ENCODE measurements around the gene EPHB2.

The EPHB2 gene

DNA sequence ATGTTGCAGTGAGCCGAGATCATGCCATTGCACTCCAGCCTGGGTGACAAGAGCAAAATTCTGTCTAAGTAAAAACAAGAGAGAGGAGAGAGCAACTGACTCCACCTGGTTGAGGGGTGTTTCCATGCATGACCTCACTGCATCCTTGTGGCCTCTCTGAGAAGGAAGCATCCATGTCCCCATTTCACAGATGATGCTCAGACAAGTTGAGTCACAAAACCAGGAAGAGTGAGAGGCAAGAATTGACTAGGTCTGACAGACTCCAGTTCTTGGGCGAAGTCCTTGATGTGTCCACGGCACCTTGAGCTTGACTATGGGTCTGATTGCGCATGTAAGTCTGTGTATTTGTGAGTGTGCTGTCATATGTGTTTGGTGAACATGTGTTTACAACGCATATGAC, 156.2 kb downstream of the EPHB2 start:
- Histone ChIP-seq H3K4me1 (ENCODE audit: control insufficient read depth, insufficient read depth, low read depth, low read length) (peaks cover 18% of the 10 kb centered on the region), H3K4ac (ENCODE audit: low read depth in 1 of 2, low read length in 2 of 2) (no peak overlapping the region), H4K91ac (ENCODE audit: low read length) (no peak overlapping the region), H2AFZ (ENCODE audit: low read depth, low read length) (no peak overlapping the region), H3K79me1 (replicated peaks; ENCODE audit: low read length, poor library complexity, severe bottlenecking) (peaks cover 28% of the 10 kb centered on the region), H4K8ac (ENCODE audit: low read length) (no peak overlapping the region), H2BK120ac (ENCODE audit: low read depth, low read length) (no peak overlapping the region), H3K9ac (ENCODE audit: low read length) (no peak overlapping the region), H3K9me3 (ENCODE audit: control insufficient read depth, low read length) (peaks cover 6% of the 10 kb centered on the region), H2BK12ac (ENCODE audit: low read length in 2 of 2) (no peak overlapping the region), H3K36me3 (ENCODE audit: control insufficient read depth in 1 of 2, insufficient read depth in 2 of 2, low read depth in 1 of 2, low read length in 2 of 2) (peaks cover 0 to 69% of the 10 kb centered on the region in 2 experiments), H3K4me3 (ENCODE audit: insufficient read depth in 1 of 2, low read depth in 1 of 2, low read length in 2 of 2) (no peak overlapping the region), H3K18ac (ENCODE audit: low read depth in 1 of 2, low read length in 2 of 2) (no peak overlapping the region), H3K14ac (ENCODE audit: low read length in 2 of 2) (no peak overlapping the region), H2BK15ac (ENCODE audit: low read depth, poor library complexity, severe bottlenecking) (no peak overlapping the region), H2BK5ac (ENCODE audit: low read depth, low read length, poor library complexity, severe bottlenecking) (no peak overlapping the region), H3K27ac (ENCODE audit: low read length, poor library complexity, severe bottlenecking) (no peak overlapping the region), H2AK5ac (ENCODE audit: low read length, severe bottlenecking) (no peak overlapping the region), H3K27me3 (ENCODE audit: control insufficient read depth in 1 of 2, insufficient read depth in 1 of 2, low read length in 2 of 2) (peaks cover 0 to 20% of the 10 kb centered on the region in 2 experiments), H3K4me2 (ENCODE audit: low read length, poor library complexity, severe bottlenecking) (no peak overlapping the region), H3K23ac (ENCODE audit: low read length in 2 of 2) (no peak overlapping the region)
- WGBS, result 99% methylated on average over 5 of the region's 5 CpGs
- DNase-seq, result no peak

DNA sequence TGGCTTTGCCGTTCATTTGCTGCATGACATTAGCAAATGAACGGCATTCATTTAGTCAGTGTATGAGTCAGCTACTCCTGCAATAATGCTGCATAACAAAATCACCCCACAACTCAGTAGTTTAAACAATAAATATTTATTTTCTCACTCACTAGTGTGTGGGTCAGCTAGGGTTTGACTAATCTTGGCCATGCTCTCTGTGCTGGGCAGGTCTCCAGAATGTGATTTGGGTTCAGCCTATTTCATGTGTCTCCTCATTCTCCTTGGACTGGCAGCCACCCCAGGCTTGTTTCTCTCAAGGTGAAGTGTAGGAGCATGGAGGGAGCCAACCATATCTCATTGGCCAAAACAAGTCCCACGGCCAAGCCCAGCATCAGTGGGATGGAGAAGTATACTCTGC, 157.7 kb downstream of the EPHB2 start:
- Histone ChIP-seq H2BK15ac (ENCODE audit: low read depth, poor library complexity, severe bottlenecking) (no peak overlapping the region), H3K27ac (ENCODE audit: low read length, poor library complexity, severe bottlenecking) (no peak overlapping the region), H4K91ac (ENCODE audit: low read length) (no peak overlapping the region), H3K23ac (ENCODE audit: low read length in 2 of 2) (no peak overlapping the region), H2BK5ac (ENCODE audit: low read depth, low read length, poor library complexity, severe bottlenecking) (no peak overlapping the region), H3K9ac (ENCODE audit: low read length) (no peak overlapping the region), H3K4ac (ENCODE audit: low read depth in 1 of 2, low read length in 2 of 2) (no peak overlapping the region), H3K27me3 (ENCODE audit: control insufficient read depth in 1 of 2, insufficient read depth in 1 of 2, low read length in 2 of 2) (peaks cover 0 to 25% of the 10 kb centered on the region in 2 experiments), H3K14ac (ENCODE audit: low read length in 2 of 2) (no peak overlapping the region), H2BK12ac (ENCODE audit: low read length in 2 of 2) (no peak overlapping the region), H3K79me1 (replicated peaks; ENCODE audit: low read length, poor library complexity, severe bottlenecking) (peaks cover 21% of the 10 kb centered on the region), H2AFZ (ENCODE audit: low read depth, low read length) (no peak overlapping the region), H4K8ac (ENCODE audit: low read length) (no peak overlapping the region), H3K9me3 (ENCODE audit: control insufficient read depth, low read length) (peaks cover 6% of the 10 kb centered on the region), H3K18ac (ENCODE audit: low read depth in 1 of 2, low read length in 2 of 2) (no peak overlapping the region), H3K4me1 (ENCODE audit: control insufficient read depth, insufficient read depth, low read depth, low read length) (peaks cover 25% of the 10 kb centered on the region), H3K4me2 (ENCODE audit: low read length, poor library complexity, severe bottlenecking) (no peak overlapping the region), H3K4me3 (ENCODE audit: insufficient read depth in 1 of 2, low read depth in 1 of 2, low read length in 2 of 2) (no peak overlapping the region), H2BK120ac (ENCODE audit: low read depth, low read length) (no peak overlapping the region), H3K36me3 (ENCODE audit: control insufficient read depth in 1 of 2, insufficient read depth in 2 of 2, low read depth in 1 of 2, low read length in 2 of 2) (peaks cover 0 to 62% of the 10 kb centered on the region in 2 experiments), H2AK5ac (ENCODE audit: low read length, severe bottlenecking) (no peak overlapping the region)
- WGBS, result 94% methylated on average over 3 of the region's 3 CpGs
- DNase-seq, result no peak

DNA sequence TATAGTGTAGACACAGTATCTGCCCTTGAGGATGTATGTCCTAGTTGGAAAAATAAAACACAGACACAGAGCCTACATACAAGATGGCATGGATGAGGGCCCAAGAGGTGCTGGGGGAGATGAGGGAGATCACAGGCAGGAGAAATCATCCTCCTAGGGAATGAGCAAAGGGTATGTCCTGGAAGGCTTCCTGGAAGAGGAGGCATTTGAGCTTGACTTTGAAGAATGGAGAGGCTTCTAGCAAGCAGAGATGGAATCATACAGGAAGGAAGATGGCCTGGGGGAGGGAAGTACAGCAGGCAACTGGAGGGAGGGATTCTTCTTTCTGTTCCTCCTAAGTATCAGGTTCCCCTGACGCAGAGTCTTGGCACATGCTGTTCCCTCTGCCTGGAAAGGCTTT, 158.7 kb downstream of the EPHB2 start:
- Histone ChIP-seq H3K4me2 (ENCODE audit: low read length, poor library complexity, severe bottlenecking) (no peak overlapping the region), H3K27me3 (ENCODE audit: control insufficient read depth in 1 of 2, insufficient read depth in 1 of 2, low read length in 2 of 2) (peaks cover 0 to 28% of the 10 kb centered on the region in 2 experiments), H3K14ac (ENCODE audit: low read length in 2 of 2) (no peak overlapping the region), H4K91ac (ENCODE audit: low read length) (no peak overlapping the region), H2BK120ac (ENCODE audit: low read depth, low read length) (no peak overlapping the region), H3K4me1 (ENCODE audit: control insufficient read depth, insufficient read depth, low read depth, low read length) (peaks cover 30% of the 10 kb centered on the region), H2BK5ac (ENCODE audit: low read depth, low read length, poor library complexity, severe bottlenecking) (no peak overlapping the region), H2BK12ac (ENCODE audit: low read length in 2 of 2) (no peak overlapping the region), H4K8ac (ENCODE audit: low read length) (no peak overlapping the region), H3K9ac (ENCODE audit: low read length) (no peak overlapping the region), H3K4ac (ENCODE audit: low read depth in 1 of 2, low read length in 2 of 2) (no peak overlapping the region), H2BK15ac (ENCODE audit: low read depth, poor library complexity, severe bottlenecking) (no peak overlapping the region), H3K23ac (ENCODE audit: low read length in 2 of 2) (no peak overlapping the region), H3K18ac (ENCODE audit: low read depth in 1 of 2, low read length in 2 of 2) (no peak overlapping the region), H3K79me1 (replicated peaks; ENCODE audit: low read length, poor library complexity, severe bottlenecking) (peaks cover 21% of the 10 kb centered on the region), H3K9me3 (ENCODE audit: control insufficient read depth, low read length) (peaks cover 12% of the 10 kb centered on the region), H3K27ac (ENCODE audit: low read length, poor library complexity, severe bottlenecking) (no peak overlapping the region), H2AFZ (ENCODE audit: low read depth, low read length) (no peak overlapping the region), H3K36me3 (ENCODE audit: control insufficient read depth in 1 of 2, insufficient read depth in 2 of 2, low read depth in 1 of 2, low read length in 2 of 2) (peaks cover 0 to 61% of the 10 kb centered on the region in 2 experiments), H2AK5ac (ENCODE audit: low read length, severe bottlenecking) (no peak overlapping the region), H3K4me3 (ENCODE audit: insufficient read depth in 1 of 2, low read depth in 1 of 2, low read length in 2 of 2) (no peak overlapping the region)
- DNase-seq, result no peak
- 90% methylated on average over 1 of the region's 1 CpG for whole genome bisulfite sequencing

DNA sequence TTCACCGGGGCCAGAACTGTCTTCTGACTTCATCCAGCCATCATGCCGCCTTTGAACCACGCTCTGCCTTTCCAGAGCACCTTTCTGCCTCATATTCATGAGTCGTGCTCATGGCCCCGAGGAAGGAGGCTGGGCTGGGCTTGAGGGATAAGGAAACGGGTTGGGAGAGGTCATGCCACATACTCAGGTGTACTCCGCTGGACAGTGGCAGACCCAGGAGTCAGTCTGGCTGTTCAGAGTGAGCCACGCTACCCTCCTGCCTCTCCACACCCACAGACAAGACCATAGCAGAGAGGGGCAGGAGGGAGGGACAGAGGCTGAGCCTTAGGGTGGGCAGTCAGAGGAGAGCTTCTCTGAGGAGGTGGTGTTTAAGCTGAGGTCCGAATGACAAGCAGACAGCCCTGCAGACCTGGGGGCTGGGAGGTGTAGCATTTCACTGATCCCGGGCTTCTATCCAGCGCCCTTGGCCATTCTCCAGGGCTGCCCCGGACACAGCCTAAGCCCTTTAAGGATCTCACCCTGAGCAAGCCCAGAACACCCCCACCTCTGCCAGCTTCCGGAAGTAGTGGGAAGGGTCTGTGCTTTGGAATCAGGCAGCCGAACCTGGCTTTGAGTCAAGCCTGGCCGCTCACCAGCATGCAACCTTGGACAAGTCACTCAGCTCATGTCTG, 159.7 kb downstream of the EPHB2 start:
- H2BK12ac ChIP-seq (ENCODE audit: low read length in 2 of 2), result no peak overlapping the region
- H3K4me3 ChIP-seq (ENCODE audit: insufficient read depth in 1 of 2, low read depth in 1 of 2, low read length in 2 of 2), result no peak overlapping the region
- H3K9ac ChIP-seq (ENCODE audit: low read length), result no peak overlapping the region
- no peak overlapping the region for H2AFZ ChIP-seq (ENCODE audit: low read depth, low read length)
- H3K36me3 ChIP-seq (ENCODE audit: control insufficient read depth in 1 of 2, insufficient read depth in 2 of 2, low read depth in 1 of 2, low read length in 2 of 2), result peaks cover 0 to 59% of the 10 kb centered on the region in 2 experiments
- no peak overlapping the region for H3K4ac ChIP-seq (ENCODE audit: low read depth in 1 of 2, low read length in 2 of 2)
- no peak overlapping the region for H3K18ac ChIP-seq (ENCODE audit: low read depth in 1 of 2, low read length in 2 of 2)
- H2BK5ac ChIP-seq (ENCODE audit: low read depth, low read length, poor library complexity, severe bottlenecking), result no peak overlapping the region
- H3K4me1 ChIP-seq (ENCODE audit: control insufficient read depth, insufficient read depth, low read depth, low read length), result peaks cover 34% of the 10 kb centered on the region
- no peak overlapping the region for H3K27ac ChIP-seq (ENCODE audit: low read length, poor library complexity, severe bottlenecking)
- no peak overlapping the region for H3K23ac ChIP-seq (ENCODE audit: low read length in 2 of 2)
- H4K8ac ChIP-seq (ENCODE audit: low read length), result no peak overlapping the region
- H3K27me3 ChIP-seq (ENCODE audit: control insufficient read depth in 1 of 2, insufficient read depth in 1 of 2, low read length in 2 of 2), result peaks cover 0 to 27% of the 10 kb centered on the region in 2 experiments
- peaks cover 12% of the 10 kb centered on the region for H3K9me3 ChIP-seq (ENCODE audit: control insufficient read depth, low read length)
- no peak for DNase-seq
- no peak overlapping the region for H2BK15ac ChIP-seq (ENCODE audit: low read depth, poor library complexity, severe bottlenecking)
- H2AK5ac ChIP-seq (ENCODE audit: low read length, severe bottlenecking), result peak overlapping the region; percentile 44
- 86% methylated on average over 13 of the region's 15 CpGs for WGBS
- no peak overlapping the region for H3K14ac ChIP-seq (ENCODE audit: low read length in 2 of 2)
- H3K4me2 ChIP-seq (ENCODE audit: low read length, poor library complexity, severe bottlenecking), result no peak overlapping the region
- no peak overlapping the region for H4K91ac ChIP-seq (ENCODE audit: low read length)
- H3K79me1 ChIP-seq (replicated peaks; ENCODE audit: low read length, poor library complexity, severe bottlenecking), result peaks cover 22% of the 10 kb centered on the region
- no peak overlapping the region for H2BK120ac ChIP-seq (ENCODE audit: low read depth, low read length)

Measured in mesenchymal stem cell (in vitro differentiated cells and primary cell).